ENCODE measurements around the gene CCNI2. TPM values are rescaled to one million over a fixed set of nuclear protein-coding genes. Genes with fewer than 3 reads are reported as not detected.

CCNI2 gene
- polyA plus RNA-seq, 2 of the 4 experiments (the other 2 are of a cell fraction) = 0.17 to 0.26 TPM

- Histone ChIP-seq H3K4me2 (no peak overlapping the region), H3K27ac (no peak overlapping the region), H3K4me3 (no peak overlapping the region), H3K9me3 (no peaks in the 10 kb centered on the region), H3K4me1 (peaks cover 7% of the 10 kb centered on the region)
- ChIA-PET POLR2A (no interaction called here), CTCF (interaction anchor here (0.6 to 2.5 kb wide), 4 partner anchors 17 to 51 kb away, joined by 3 to 7 read pairs (median 4); partner anchors contain the start of genes SHROOM1 and SOWAHA)
- TF ChIP-seq BCL3 (IDR thresholded peaks at IDR 0.05) (no peak), HES2 (IDR thresholded peaks at IDR 0.05) (no peak), CTCF (IDR thresholded peaks at IDR 0.05) (no peak), BHLHE40 (IDR thresholded peaks at IDR 0.05; ENCODE audit: low read depth, low read length) (no peak), JUN (IDR thresholded peaks at IDR 0.05) (no peak), POLR2A (IDR thresholded peaks at IDR 0.05; ENCODE audit: low read length) (no peak), ZC3H11A (IDR thresholded peaks at IDR 0.05) (no peak), NPAS2 (CRISPR knock-in tag; IDR thresholded peaks at IDR 0.05; ENCODE audit: borderline replicate concordance) (no peak), SMC3 (IDR thresholded peaks at IDR 0.05) (no peak), TFCP2L1 (CRISPR knock-in tag; IDR thresholded peaks at IDR 0.05) (no peak), FOSB (CRISPR knock-in tag; IDR thresholded peaks at IDR 0.05) (no peak), RARB (CRISPR knock-in tag; IDR thresholded peaks at IDR 0.05) (no peak), HOXB5 (CRISPR knock-in tag; IDR thresholded peaks at IDR 0.05) (no peak), RFX5 (IDR thresholded peaks at IDR 0.05) (no peak)
- no peak for DNase-seq (ENCODE audit: low read depth in 1 of 2, low spot score in 1 of 2)
- ATAC-seq = no peak
- no peak for FAIRE-seq
- WGBS (ENCODE audit: missing lambda C conversion rate) = 81% methylated on average over 5 of the region's 5 CpGs
Observed at GRCh38 chr5:132778856-132779255, 31.6 kb downstream of the CCNI2 start.

- POLR2A ChIA-PET = no interaction called here
- WGBS (ENCODE audit: missing lambda C conversion rate) = 88% methylated on average over 3 of the region's 3 CpGs
- Histone ChIP-seq H3K9me3 (no peaks in the 10 kb centered on the region), H3K4me1 (peaks cover 7% of the 10 kb centered on the region), H3K4me3 (no peak overlapping the region), H3K27ac (no peak overlapping the region), H3K4me2 (no peak overlapping the region)
- no peak for ATAC-seq
- no peak for TF ChIP-seq NFE2L2 (conservative IDR thresholded peaks at IDR 0.05; ENCODE audit: low read length)
- TF ChIP-seq CEBPB (IDR thresholded peaks at IDR 0.05) = no peak
- TF ChIP-seq JUN (IDR thresholded peaks at IDR 0.05) = no peak
- DNase-seq (ENCODE audit: low read depth in 1 of 2, low spot score in 1 of 2) = no peak
- FAIRE-seq = no peak
- CTCF ChIA-PET = no interaction called here
Observed at GRCh38 chr5:132779961-132780360, 32.7 kb downstream of the CCNI2 start.

GRCh38 chr5:132780577-132780976 is 33.4 kb downstream of the CCNI2 start:
- no peak overlapping the region for H3K27ac ChIP-seq
- DNase-seq (ENCODE audit: low read depth in 1 of 2, low spot score in 1 of 2) = no peak
- TF ChIP-seq EHMT2 (IDR thresholded peaks at IDR 0.05; ENCODE audit: low read depth) (no peak), JUNB (IDR thresholded peaks at IDR 0.05) (no peak), RCOR1 (IDR thresholded peaks at IDR 0.05; ENCODE audit: low read depth, low read length) (no peak), EHF (CRISPR knock-in tag; IDR thresholded peaks at IDR 0.05) (no peak), E2F6 (IDR thresholded peaks at IDR 0.05; ENCODE audit: borderline replicate concordance, low read depth) (no peak), BHLHE40 (IDR thresholded peaks at IDR 0.05; ENCODE audit: low read depth, low read length) (no peak), PHF8 (IDR thresholded peaks at IDR 0.05; ENCODE audit: borderline replicate concordance, low read depth) (no peak), JUN (IDR thresholded peaks at IDR 0.05) (no peak), BCL3 (IDR thresholded peaks at IDR 0.05) (no peak)
- ChIA-PET POLR2A (no interaction called here), CTCF (interaction anchor here (0.8 to 1.0 kb wide), 2 partner anchors 8 to 49 kb away, joined by 3 read pairs; partner anchors contain the start of gene SHROOM1)
- H3K4me3 ChIP-seq = no peak overlapping the region
- no peak for ATAC-seq
- no peaks in the 10 kb centered on the region for H3K9me3 ChIP-seq
- 87% methylated on average over 1 of the region's 1 CpG for WGBS (ENCODE audit: missing lambda C conversion rate)
- peaks cover 6% of the 10 kb centered on the region for H3K4me1 ChIP-seq
- H3K4me2 ChIP-seq = no peak overlapping the region
- FAIRE-seq = no peak

Measured in A549 (cell line).